ENCODE data around the gene ACY1.

Gene ACY1

DNA sequence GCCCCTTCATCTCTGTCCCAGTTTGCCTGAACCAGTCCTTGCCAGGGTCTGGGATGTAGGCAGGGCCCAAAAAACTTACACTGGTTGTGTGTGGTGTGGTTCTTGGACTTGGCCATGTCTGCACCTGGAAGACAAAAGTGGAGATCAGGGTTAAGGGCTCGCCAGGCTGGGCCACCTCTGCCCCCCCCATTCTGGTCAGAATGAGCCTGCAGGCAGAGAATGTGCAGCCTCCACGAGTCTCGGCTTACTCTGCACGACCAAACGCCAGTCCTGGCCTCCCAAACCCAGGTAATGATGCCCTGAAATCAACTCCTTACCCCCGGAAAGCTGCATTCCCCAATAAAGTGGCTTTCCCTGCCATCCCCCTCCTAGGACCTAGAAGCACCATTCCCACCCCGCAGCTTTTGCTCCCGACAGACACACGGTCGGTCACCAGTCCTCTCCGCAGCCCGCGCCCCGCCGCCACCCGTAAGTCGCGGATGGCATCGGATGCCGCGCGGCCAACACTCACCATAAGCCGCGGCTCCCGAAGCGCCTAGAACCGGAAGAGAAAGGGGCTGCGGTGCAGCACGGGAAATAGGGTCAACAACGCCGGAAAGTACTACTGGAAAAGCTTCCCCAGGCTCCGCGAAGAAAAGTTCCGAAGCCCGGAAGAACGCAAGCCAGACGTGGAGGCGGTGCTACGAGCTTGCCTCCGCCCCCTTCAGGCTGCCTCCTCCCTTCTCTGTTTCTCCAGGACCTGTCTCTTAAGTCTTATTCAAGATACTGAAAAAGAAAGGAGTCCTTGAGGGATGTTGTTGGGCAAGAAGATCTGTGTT lies 12.2 kb downstream of the ACY1 start, which contains the start of gene RPL29 (continued):
- TF ChIP-seq ZBTB17 (tag by site-specific recombination; IDR thresholded peaks at IDR 0.05) = no peak; the same call in none of the 2 replicates
- TF ChIP-seq ZNF596 (tag by site-specific recombination; IDR thresholded peaks at IDR 0.05) = no peak
- no peak for TF ChIP-seq TCF7L2 (IDR thresholded peaks at IDR 0.05; ENCODE audit: borderline replicate concordance, low read depth, low read length)
- 0 out of 2 replicates have a peak, but pooled peaks have one; percentile 6 for TF ChIP-seq ZNF654 (tag by site-specific recombination; IDR thresholded peaks at IDR 0.05; ENCODE audit: low read depth)
- no peak for TF ChIP-seq GLIS2 (tag by site-specific recombination; IDR thresholded peaks at IDR 0.05)
- TF ChIP-seq ZNF211 (tag by site-specific recombination; IDR thresholded peaks at IDR 0.05; ENCODE audit: low read depth) = no peak
- peak; percentile 86 for TF ChIP-seq ZNF629 (tag by site-specific recombination; IDR thresholded peaks at IDR 0.05)
- TF ChIP-seq ZXDB (tag by site-specific recombination; IDR thresholded peaks at IDR 0.05) = peak; percentile 94
- no peak for TF ChIP-seq ZNF677 (tag by site-specific recombination; IDR thresholded peaks at IDR 0.05)
- TF ChIP-seq ZNF544 (tag by site-specific recombination; IDR thresholded peaks at IDR 0.05) = no peak
- no peak for TF ChIP-seq GLIS1 (tag by site-specific recombination; IDR thresholded peaks at IDR 0.05)
- no peak for TF ChIP-seq ZNF621 (tag by site-specific recombination; IDR thresholded peaks at IDR 0.05)
- TF ChIP-seq, protein P1, sequence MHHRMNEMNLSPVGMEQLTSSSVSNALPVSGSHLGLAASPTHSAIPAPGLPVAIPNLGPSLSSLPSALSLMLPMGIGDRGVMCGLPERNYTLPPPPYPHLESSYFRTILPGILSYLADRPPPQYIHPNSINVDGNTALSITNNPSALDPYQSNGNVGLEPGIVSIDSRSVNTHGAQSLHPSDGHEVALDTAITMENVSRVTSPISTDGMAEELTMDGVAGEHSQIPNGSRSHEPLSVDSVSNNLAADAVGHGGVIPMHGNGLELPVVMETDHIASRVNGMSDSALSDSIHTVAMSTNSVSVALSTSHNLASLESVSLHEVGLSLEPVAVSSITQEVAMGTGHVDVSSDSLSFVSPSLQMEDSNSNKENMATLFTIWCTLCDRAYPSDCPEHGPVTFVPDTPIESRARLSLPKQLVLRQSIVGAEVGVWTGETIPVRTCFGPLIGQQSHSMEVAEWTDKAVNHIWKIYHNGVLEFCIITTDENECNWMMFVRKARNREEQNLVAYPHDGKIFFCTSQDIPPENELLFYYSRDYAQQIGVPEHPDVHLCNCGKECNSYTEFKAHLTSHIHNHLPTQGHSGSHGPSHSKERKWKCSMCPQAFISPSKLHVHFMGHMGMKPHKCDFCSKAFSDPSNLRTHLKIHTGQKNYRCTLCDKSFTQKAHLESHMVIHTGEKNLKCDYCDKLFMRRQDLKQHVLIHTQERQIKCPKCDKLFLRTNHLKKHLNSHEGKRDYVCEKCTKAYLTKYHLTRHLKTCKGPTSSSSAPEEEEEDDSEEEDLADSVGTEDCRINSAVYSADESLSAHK (tag by site-specific recombination; IDR thresholded peaks at IDR 0.05) = peak; percentile 59; the same call in 1 of the 2 replicates
- TF ChIP-seq ZNF701 (tag by site-specific recombination; IDR thresholded peaks at IDR 0.05) = no peak
- TF ChIP-seq, protein P2, sequence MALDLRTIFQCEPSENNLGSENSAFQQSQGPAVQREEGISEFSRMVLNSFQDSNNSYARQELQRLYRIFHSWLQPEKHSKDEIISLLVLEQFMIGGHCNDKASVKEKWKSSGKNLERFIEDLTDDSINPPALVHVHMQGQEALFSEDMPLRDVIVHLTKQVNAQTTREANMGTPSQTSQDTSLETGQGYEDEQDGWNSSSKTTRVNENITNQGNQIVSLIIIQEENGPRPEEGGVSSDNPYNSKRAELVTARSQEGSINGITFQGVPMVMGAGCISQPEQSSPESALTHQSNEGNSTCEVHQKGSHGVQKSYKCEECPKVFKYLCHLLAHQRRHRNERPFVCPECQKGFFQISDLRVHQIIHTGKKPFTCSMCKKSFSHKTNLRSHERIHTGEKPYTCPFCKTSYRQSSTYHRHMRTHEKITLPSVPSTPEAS (tag by site-specific recombination; IDR thresholded peaks at IDR 0.05) = peak; percentile 45
- TF ChIP-seq ZNF76 (tag by site-specific recombination; IDR thresholded peaks at IDR 0.05; ENCODE audit: borderline replicate concordance, low read depth) = peak; percentile 96
- TF ChIP-seq, protein P3, sequence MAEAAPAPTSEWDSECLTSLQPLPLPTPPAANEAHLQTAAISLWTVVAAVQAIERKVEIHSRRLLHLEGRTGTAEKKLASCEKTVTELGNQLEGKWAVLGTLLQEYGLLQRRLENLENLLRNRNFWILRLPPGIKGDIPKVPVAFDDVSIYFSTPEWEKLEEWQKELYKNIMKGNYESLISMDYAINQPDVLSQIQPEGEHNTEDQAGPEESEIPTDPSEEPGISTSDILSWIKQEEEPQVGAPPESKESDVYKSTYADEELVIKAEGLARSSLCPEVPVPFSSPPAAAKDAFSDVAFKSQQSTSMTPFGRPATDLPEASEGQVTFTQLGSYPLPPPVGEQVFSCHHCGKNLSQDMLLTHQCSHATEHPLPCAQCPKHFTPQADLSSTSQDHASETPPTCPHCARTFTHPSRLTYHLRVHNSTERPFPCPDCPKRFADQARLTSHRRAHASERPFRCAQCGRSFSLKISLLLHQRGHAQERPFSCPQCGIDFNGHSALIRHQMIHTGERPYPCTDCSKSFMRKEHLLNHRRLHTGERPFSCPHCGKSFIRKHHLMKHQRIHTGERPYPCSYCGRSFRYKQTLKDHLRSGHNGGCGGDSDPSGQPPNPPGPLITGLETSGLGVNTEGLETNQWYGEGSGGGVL (tag by site-specific recombination; IDR thresholded peaks at IDR 0.05) = 0 out of 2 replicates have a peak, but pooled peaks have one; percentile 13
- TF ChIP-seq, protein P4, sequence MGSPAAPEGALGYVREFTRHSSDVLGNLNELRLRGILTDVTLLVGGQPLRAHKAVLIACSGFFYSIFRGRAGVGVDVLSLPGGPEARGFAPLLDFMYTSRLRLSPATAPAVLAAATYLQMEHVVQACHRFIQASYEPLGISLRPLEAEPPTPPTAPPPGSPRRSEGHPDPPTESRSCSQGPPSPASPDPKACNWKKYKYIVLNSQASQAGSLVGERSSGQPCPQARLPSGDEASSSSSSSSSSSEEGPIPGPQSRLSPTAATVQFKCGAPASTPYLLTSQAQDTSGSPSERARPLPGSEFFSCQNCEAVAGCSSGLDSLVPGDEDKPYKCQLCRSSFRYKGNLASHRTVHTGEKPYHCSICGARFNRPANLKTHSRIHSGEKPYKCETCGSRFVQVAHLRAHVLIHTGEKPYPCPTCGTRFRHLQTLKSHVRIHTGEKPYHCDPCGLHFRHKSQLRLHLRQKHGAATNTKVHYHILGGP (tag by site-specific recombination; IDR thresholded peaks at IDR 0.05) = no peak
- TF ChIP-seq ZNF174 (tag by site-specific recombination; IDR thresholded peaks at IDR 0.05) = no peak
- TF ChIP-seq, protein P5, sequence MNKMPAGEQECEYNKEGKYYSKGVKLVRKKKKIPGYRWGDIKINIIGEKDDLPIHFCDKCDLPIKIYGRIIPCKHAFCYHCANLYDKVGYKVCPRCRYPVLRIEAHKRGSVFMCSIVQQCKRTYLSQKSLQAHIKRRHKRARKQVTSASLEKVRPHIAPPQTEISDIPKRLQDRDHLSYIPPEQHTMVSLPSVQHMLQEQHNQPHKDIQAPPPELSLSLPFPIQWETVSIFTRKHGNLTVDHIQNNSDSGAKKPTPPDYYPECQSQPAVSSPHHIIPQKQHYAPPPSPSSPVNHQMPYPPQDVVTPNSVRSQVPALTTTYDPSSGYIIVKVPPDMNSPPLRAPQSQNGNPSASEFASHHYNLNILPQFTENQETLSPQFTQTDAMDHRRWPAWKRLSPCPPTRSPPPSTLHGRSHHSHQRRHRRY (tag by site-specific recombination; IDR thresholded peaks at IDR 0.05) = no peak
- TF ChIP-seq, protein P6, sequence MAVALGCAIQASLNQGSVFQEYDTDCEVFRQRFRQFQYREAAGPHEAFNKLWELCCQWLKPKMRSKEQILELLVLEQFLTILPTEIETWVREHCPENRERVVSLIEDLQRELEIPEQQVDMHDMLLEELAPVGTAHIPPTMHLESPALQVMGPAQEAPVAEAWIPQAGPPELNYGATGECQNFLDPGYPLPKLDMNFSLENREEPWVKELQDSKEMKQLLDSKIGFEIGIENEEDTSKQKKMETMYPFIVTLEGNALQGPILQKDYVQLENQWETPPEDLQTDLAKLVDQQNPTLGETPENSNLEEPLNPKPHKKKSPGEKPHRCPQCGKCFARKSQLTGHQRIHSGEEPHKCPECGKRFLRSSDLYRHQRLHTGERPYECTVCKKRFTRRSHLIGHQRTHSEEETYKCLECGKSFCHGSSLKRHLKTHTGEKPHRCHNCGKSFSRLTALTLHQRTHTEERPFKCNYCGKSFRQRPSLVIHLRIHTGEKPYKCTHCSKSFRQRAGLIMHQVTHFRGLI (tag by site-specific recombination; IDR thresholded peaks at IDR 0.05) = peak; percentile 42; the same call in 1 of the 2 replicates
- TF ChIP-seq, protein P7, sequence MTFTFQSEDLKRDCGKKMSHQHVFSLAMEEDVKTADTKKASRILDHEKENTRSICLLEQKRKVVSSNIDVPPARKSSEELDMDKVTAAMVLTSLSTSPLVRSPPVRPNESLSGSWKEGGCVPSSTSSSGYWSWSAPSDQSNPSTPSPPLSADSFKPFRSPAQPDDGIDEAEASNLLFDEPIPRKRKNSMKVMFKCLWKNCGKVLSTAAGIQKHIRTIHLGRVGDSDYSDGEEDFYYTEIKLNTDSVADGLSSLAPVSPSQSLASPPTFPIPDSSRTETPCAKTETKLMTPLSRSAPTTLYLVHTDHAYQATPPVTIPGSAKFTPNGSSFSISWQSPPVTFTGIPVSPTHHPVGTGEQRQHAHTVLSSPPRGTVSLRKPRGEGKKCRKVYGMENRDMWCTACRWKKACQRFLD (tag by site-specific recombination; IDR thresholded peaks at IDR 0.05) = no peak
- no peak for TF ChIP-seq IKZF3 (tag by site-specific recombination; IDR thresholded peaks at IDR 0.05)
- TF ChIP-seq ZNF610 (tag by site-specific recombination; IDR thresholded peaks at IDR 0.05; ENCODE audit: borderline replicate concordance) = peak; percentile 41
- no peak for TF ChIP-seq ZNF423 (tag by site-specific recombination; IDR thresholded peaks at IDR 0.05)
- TF ChIP-seq ZNF530 (tag by site-specific recombination; IDR thresholded peaks at IDR 0.05; ENCODE audit: low read depth) = no peak
- TF ChIP-seq HOXA7 (CRISPR knock-in tag; IDR thresholded peaks at IDR 0.05; ENCODE audit: borderline replicate concordance) = no peak
- no peak for TF ChIP-seq ZNF529 (tag by site-specific recombination; IDR thresholded peaks at IDR 0.05; ENCODE audit: insufficient replicate concordance)

Measured in HEK293 (cell line).